Measurements from ENCODE around the gene SLC16A7. TPM values are rescaled to one million over a fixed set of nuclear protein-coding genes. Genes with fewer than 3 reads are reported as not detected.
A peak's percentile ranks its signal among the peaks of the same experiment; 100 is the strongest.
"Not testable (repeated sequence)": the region's sequence is repeated elsewhere in the genome, so short reads cannot be mapped to it uniquely, and the experiment has no call there.

Gene SLC16A7
- total RNA-seq, 1 donor from 2014 or later = 43.7 TPM

- Mint-ChIP-seq H3K4me3 (peak overlapping the region; percentile 88), H3K27ac (peak overlapping the region; percentile 100), H3K4me1 (peaks cover 42% of the 10 kb centered on the region), H3K9me3 (no peaks in the 10 kb centered on the region), H3K27me3 (no peaks in the 10 kb centered on the region), H3K36me3 (ENCODE audit: low read depth) (peaks cover 33% of the 10 kb centered on the region)
- peak; percentile 88 for DNase-seq
- intact Hi-C loops (cut with micrococcal nuclease) = loop anchor here (1.0 to 10.0 kb wide), 4 partner anchors 14 to 1753 kb away; partner anchors contain the start of gene CTDSP2
These were observed 1.6 kb downstream of the SLC16A7 start for GRCh38 chr12:59597385-59597781.

GRCh38 chr12:59600171-59600570 is 4.3 kb downstream of the SLC16A7 start:
- DNase-seq = peak; percentile 2
- H3K27me3 Mint-ChIP-seq = no peaks in the 10 kb centered on the region
- H3K9me3 Mint-ChIP-seq = no peaks in the 10 kb centered on the region
- peaks cover 45% of the 10 kb centered on the region for H3K36me3 Mint-ChIP-seq (ENCODE audit: low read depth)
- no peak overlapping the region for H3K4me3 Mint-ChIP-seq
- H3K4me1 Mint-ChIP-seq = peaks cover 36% of the 10 kb centered on the region
- H3K27ac Mint-ChIP-seq = no peak overlapping the region
- intact Hi-C loops (cut with micrococcal nuclease) = no loop called here

- peaks cover 3% of the 10 kb centered on the region for H3K9me3 Mint-ChIP-seq
- H3K27me3 Mint-ChIP-seq = no peaks in the 10 kb centered on the region
These were observed 7.9 kb downstream of the SLC16A7 start for GRCh38 chr12:59603754-59604153.

DNA sequence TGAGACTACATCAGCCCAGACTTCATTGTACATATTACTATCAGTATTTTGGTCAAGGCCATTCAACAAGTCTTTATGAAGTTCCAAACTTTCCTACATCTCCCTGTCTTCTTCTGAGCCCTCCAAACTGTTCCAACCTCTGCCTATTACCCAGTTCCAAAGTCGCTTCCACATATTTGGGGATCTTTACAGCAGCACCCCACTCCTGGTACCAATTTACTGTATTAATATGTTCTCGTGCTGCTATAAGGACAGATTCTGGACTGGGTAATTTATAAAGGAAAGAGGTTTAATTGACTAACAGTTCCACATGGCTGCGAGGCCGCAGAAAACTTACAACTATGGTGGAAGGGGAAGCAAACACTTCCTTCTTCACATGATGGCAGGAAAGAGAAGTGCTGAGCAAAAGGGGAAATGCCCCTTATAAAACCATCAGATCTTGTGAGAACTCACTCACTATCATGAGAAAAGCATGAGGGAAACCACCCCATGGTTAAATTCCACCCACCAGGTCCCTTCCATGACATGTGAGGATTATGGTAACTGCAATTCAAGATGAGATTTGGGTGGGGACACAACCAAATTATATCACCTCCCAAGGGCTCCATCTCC is 17.1 kb downstream of the SLC16A7 start:
- H3K27me3 Mint-ChIP-seq; H3K4me1 Mint-ChIP-seq; H3K4me3 Mint-ChIP-seq; intact Hi-C loops (cut with micrococcal nuclease); H3K27ac Mint-ChIP-seq: not testable (repeated sequence)
- H3K9me3 Mint-ChIP-seq = peaks cover 24% of the 10 kb centered on the region
- H3K36me3 Mint-ChIP-seq (ENCODE audit: low read depth) = peaks cover 49% of the 10 kb centered on the region
- DNase-seq = peak; percentile 25

More at GRCh38 chr12:59603754-59604153, 7.9 kb downstream of the SLC16A7 start:
- Mint-ChIP-seq H3K36me3 (ENCODE audit: low read depth) (peaks cover 57% of the 10 kb centered on the region), H3K4me1 (peaks cover 17% of the 10 kb centered on the region), H3K4me3 (no peak overlapping the region), H3K27ac (no peak overlapping the region)
- peak; percentile 6 for DNase-seq
- intact Hi-C loops (cut with micrococcal nuclease) = no loop called here

GRCh38 chr12:59615392-59616165 is 19.8 kb downstream of the SLC16A7 start:
- DNase-seq = no peak
- Mint-ChIP-seq H3K4me1 (peaks cover 8% of the 10 kb centered on the region), H3K9me3 (peaks cover 16% of the 10 kb centered on the region), H3K27ac (no peak overlapping the region), H3K4me3 (no peak overlapping the region), H3K36me3 (ENCODE audit: low read depth) (peaks cover 32% of the 10 kb centered on the region), H3K27me3 (no peaks in the 10 kb centered on the region)
- intact Hi-C loops (cut with micrococcal nuclease) = no loop called here

- Mint-ChIP-seq H3K9me3 (no peaks in the 10 kb centered on the region), H3K27me3 (no peaks in the 10 kb centered on the region), H3K4me3 (no peak overlapping the region), H3K27ac (no peak overlapping the region), H3K4me1 (peaks cover 10% of the 10 kb centered on the region), H3K36me3 (ENCODE audit: low read depth) (no peaks in the 10 kb centered on the region)
- intact Hi-C loops (cut with micrococcal nuclease) = no loop called here
- DNase-seq = no peak
These were observed 23.8 kb downstream of the SLC16A7 start for GRCh38 chr12:59619461-59620240.

DNA sequence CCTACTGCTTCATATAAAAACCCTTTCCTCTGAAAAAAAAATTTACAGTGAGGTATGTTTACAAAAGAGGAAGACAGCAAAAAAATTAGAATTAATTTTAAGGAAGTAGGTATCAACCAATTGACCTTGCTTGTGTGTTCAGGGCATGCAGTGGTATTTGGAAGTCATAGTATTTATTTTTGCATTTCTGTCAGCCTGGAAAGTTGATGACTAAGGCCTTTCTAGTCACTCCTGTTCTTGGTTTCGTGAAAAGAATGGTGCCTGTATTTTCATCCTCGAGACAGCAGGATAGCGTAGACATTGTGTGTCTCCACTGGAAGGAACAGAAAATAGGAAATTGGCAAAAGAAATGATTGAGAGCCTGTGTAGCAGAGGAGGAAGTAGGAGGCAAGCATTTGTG is 24.5 kb downstream of the SLC16A7 start:
- H3K27me3 Mint-ChIP-seq = no peaks in the 10 kb centered on the region
- intact Hi-C loops (cut with micrococcal nuclease) = no loop called here
- H3K4me1 Mint-ChIP-seq = peaks cover 10% of the 10 kb centered on the region
- no peak for DNase-seq
- H3K27ac Mint-ChIP-seq = no peak overlapping the region
- H3K9me3 Mint-ChIP-seq = no peaks in the 10 kb centered on the region
- H3K4me3 Mint-ChIP-seq = no peak overlapping the region
- no peaks in the 10 kb centered on the region for H3K36me3 Mint-ChIP-seq (ENCODE audit: low read depth)

DNA sequence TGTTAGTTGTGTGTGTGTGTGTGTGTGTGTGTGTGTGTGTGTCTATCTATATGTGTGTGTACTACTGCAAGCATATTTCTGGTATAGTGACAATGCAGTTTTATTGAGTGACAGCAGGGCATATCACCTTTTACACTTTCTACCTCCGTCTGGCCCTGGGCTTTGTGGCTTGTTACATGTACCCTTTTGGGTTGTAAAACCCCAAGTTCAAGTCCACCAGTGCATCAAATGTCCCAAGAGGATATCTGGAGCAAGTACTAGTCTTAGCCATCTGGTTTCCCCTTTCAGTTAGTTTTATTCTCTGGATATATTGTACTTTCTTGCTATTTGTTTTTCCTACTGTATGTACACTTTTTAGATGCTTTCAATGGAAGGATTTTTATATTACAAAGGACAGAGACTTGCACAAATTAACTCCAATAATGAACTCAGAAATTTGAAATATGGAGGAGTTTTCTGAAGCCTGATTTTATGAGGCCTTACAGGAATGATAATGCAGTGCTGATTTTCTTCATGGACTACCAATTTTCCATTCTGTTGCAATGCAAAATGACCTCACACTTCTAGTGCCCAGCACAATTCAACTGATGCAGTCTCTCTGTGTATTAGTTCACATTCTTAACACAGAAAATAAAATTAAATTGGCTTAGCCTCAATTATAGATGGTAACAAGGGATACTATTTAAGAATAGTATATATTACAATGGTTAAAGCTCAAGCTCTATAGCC is 29.1 kb downstream of the SLC16A7 start:
- no peak for DNase-seq
- no peaks in the 10 kb centered on the region for H3K27me3 Mint-ChIP-seq
- H3K27ac Mint-ChIP-seq = no peak overlapping the region
- peaks cover 12% of the 10 kb centered on the region for H3K36me3 Mint-ChIP-seq (ENCODE audit: low read depth)
- no peak overlapping the region for H3K4me3 Mint-ChIP-seq
- peaks cover 3% of the 10 kb centered on the region for H3K9me3 Mint-ChIP-seq
- intact Hi-C loops (cut with micrococcal nuclease) = no loop called here
- peaks cover 18% of the 10 kb centered on the region for H3K4me1 Mint-ChIP-seq

GRCh38 chr12:59626382-59626781 is 30.6 kb downstream of the SLC16A7 start:
- Mint-ChIP-seq H3K4me3 (no peak overlapping the region), H3K27me3 (no peaks in the 10 kb centered on the region), H3K36me3 (ENCODE audit: low read depth) (peaks cover 12% of the 10 kb centered on the region), H3K27ac (no peak overlapping the region), H3K4me1 (peaks cover 14% of the 10 kb centered on the region), H3K9me3 (peaks cover 3% of the 10 kb centered on the region)
- intact Hi-C loops (cut with micrococcal nuclease) = no loop called here
- no peak for DNase-seq

DNA sequence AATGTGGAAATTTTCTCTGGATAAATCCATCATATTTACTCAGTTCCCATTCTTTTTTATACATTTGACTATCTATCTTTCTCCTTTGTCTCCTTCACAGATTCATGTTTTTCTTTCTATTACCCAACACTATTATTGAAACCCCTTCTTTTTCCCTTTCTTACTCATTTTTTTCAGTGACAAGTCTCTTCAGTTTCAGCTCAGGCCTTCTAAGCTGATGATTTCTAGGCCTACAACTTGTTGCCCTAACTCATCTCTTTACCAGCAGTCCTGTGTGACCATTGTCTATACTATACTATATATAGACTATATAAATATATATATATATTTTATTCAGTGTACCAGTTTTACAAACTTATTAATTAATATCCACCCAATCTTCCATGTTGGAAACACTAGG is 31.8 kb downstream of the SLC16A7 start:
- Mint-ChIP-seq H3K27me3 (no peaks in the 10 kb centered on the region), H3K36me3 (ENCODE audit: low read depth) (peaks cover 17% of the 10 kb centered on the region), H3K4me1 (peaks cover 14% of the 10 kb centered on the region), H3K27ac (peak overlapping the region; percentile 50), H3K9me3 (peaks cover 3% of the 10 kb centered on the region), H3K4me3 (no peak overlapping the region)
- no peak for DNase-seq
- intact Hi-C loops (cut with micrococcal nuclease) = no loop called here

DNA sequence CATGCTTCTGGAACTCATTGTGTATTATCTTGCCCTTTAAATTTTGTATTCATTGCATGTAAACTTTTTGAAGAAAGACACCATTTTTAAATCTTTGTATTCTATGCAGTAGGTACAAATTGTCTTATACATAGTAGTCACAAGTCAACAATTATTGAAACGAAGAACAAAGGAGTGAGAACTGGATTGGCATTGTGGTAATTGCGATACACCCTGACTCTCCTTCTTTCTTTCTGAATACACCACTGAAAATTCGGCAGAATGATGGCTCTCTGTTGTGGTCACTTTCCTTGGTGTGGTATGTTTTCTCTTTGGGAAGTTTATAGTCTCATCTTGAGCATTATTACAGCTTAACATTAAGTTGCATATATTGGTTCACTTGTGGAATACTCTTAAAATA is 34.1 kb downstream of the SLC16A7 start:
- intact Hi-C loops (cut with micrococcal nuclease) = no loop called here
- Mint-ChIP-seq H3K4me3 (no peak overlapping the region), H3K4me1 (peaks cover 15% of the 10 kb centered on the region), H3K27me3 (no peaks in the 10 kb centered on the region), H3K9me3 (peaks cover 3% of the 10 kb centered on the region), H3K27ac (no peak overlapping the region), H3K36me3 (ENCODE audit: low read depth) (peaks cover 20% of the 10 kb centered on the region)
- no peak for DNase-seq

DNA sequence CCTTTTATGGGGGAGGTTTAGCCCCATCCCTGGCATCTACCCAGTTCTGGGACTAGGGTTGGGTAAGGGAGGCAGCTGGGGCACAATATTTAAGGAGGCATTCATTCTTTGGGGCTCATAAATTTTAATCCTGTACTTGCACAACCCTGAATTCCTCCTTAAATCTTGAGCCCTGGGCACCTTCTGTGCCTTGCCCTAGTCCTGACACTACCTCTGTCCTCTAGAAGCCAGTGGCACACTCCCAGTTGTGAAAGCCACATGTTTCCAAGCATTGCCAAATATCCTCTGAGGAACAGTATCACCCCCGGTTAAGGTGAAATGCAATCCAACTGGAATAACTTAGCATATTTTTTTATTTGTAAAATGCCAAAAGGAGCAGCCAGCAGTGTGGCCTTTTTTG is 36.6 kb downstream of the SLC16A7 start:
- Mint-ChIP-seq H3K27me3 (no peaks in the 10 kb centered on the region), H3K27ac (no peak overlapping the region), H3K4me3 (no peak overlapping the region), H3K36me3 (ENCODE audit: low read depth) (peaks cover 21% of the 10 kb centered on the region), H3K9me3 (peaks cover 3% of the 10 kb centered on the region), H3K4me1 (peaks cover 13% of the 10 kb centered on the region)
- intact Hi-C loops (cut with micrococcal nuclease) = no loop called here
- DNase-seq = no peak

DNA sequence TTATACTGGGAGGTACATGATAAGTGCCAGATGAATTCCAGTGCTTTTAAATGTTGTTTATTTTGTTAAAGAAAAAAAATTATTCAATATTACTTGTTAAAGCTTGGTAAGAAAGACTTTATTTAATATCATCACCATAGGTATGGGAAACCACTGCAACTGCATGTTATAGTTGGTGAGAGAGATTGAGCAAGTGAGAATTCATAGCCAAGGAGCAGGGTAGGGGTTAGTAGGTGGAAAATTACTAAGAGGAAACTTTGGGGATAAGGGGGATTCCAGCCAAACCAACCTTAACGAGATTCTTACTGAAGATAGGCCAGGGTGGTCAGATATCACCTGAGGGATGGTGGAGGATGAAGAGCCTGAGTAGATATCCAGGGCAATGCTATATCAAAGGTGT is 38.4 kb downstream of the SLC16A7 start:
- no peak for DNase-seq
- Mint-ChIP-seq H3K4me3 (no peak overlapping the region), H3K27me3 (no peaks in the 10 kb centered on the region), H3K36me3 (ENCODE audit: low read depth) (peaks cover 18% of the 10 kb centered on the region), H3K27ac (no peak overlapping the region), H3K9me3 (no peaks in the 10 kb centered on the region), H3K4me1 (peaks cover 13% of the 10 kb centered on the region)
- intact Hi-C loops (cut with micrococcal nuclease) = no loop called here

Data from activated CD4-positive, alpha-beta T cell treated with anti-CD3 and anti-CD28 coated beads, Interleukin-2, amount 10 ng/mL, durations not matched to agents 24 days and 14 days (primary cell).